Gastroesophageal sphincter (tissue), 3 donors: ENCODE data around the gene EPAS1.

Experiments used
- EP300 ChIP-seq: sonication (generic); formaldehyde crosslinking; IDR thresholded peaks from one replicate; pipeline ENCODE4 v1.6.1; 2017; ENCODE audit warnings: antibody characterized with exemption, mild to moderate bottlenecking
- POLR2A ChIP-seq, 2 donors: fragments of 450-650 bp; IDR thresholded peaks; one replicate each; pipeline ENCODE4 v1.6.1; 2017; ENCODE audit warnings: antibody characterized with exemption in 2 of 2, mild to moderate bottlenecking in 2 of 2, moderate library complexity in 1 of 2
- POLR2AphosphoS5 ChIP-seq: sonication (generic); formaldehyde crosslinking; IDR thresholded peaks from one replicate; pipeline ENCODE4 v1.6.1; 2017; ENCODE audit warnings: antibody characterized with exemption
- TF ChIP-seq, protein P1 (sequence below), 4 experiments: fragments of 200-600 bp in 2 of 4; fragments of 450-650 bp in 2 of 4; sonication (generic) in 1 of 4; IDR thresholded peaks; one replicate each; pipeline ENCODE4 v1.5.1; 2017 to 2019; ENCODE audit warnings: antibody characterized with exemption in 4 of 4, mild to moderate bottlenecking in 2 of 4, moderate library complexity in 2 of 4

DNA sequence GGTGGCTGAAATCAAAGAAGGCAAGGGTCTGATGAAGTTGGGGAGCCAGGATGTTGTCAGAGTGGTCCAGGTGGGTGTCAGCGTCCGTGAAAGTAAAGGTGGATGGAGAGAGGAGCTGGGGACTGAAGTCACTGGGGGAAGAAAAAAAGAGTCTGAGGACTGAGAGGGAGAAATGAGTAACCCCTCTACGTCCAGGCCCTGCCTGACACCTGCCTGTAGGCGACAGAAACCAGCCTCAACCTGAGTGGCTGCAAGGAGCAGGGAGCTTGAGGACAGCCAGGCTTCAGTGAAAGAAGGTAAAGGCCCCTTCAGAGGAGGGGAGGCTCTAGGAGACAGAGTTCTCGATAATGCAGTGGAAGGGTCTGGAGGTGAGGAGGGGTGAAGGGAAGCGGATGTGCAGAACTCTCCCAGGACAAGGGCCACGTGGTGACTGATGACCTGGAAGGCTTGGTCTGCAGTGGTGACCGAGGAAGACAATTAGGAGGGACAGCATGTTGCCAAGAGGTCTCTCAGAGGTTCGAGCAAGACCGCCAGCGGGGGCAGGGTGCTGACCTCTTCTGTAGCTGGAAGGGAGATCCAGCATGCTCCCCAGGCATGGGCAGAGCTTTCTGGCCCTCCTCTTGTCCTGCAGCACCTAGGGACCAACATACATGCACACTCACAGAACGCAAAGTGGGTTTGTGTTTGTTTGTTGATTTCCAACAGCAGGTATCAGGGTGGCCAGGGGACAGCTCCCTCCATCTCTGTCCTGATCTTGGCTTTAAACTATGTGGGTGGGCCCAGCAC lies 95.5 kb downstream of the EPAS1 start:
- TF ChIP-seq, protein P1, sequence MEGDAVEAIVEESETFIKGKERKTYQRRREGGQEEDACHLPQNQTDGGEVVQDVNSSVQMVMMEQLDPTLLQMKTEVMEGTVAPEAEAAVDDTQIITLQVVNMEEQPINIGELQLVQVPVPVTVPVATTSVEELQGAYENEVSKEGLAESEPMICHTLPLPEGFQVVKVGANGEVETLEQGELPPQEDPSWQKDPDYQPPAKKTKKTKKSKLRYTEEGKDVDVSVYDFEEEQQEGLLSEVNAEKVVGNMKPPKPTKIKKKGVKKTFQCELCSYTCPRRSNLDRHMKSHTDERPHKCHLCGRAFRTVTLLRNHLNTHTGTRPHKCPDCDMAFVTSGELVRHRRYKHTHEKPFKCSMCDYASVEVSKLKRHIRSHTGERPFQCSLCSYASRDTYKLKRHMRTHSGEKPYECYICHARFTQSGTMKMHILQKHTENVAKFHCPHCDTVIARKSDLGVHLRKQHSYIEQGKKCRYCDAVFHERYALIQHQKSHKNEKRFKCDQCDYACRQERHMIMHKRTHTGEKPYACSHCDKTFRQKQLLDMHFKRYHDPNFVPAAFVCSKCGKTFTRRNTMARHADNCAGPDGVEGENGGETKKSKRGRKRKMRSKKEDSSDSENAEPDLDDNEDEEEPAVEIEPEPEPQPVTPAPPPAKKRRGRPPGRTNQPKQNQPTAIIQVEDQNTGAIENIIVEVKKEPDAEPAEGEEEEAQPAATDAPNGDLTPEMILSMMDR (IDR thresholded peaks at IDR 0.05), result no peak
- no peak for TF ChIP-seq POLR2AphosphoS5
- TF ChIP-seq EP300, result no peak
- TF ChIP-seq POLR2A (IDR thresholded peaks at IDR 0.05), result no peak
